Measurements from ENCODE around the gene TBP.
A peak's percentile ranks its signal among the peaks of the same experiment; 100 is the strongest.

Gene TBP

DNA sequence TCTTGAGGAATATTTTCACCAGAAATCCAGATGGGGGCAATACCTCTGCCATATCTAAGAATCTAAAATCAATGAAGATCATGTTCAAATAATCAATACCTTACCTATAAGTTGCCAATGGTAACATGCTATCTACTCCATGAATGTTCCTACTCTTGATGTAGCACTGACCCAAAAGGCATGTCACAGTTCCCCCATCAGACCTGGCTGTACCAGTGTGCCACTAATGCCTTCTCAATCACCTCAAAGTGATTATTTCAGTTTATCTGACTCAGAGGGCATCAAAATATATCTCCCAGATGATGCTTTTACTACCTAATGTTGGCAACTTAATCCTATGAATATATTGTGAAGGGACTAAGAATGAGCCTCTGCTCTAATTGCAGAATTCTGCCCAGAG, 24.7 kb downstream of the TBP start:
- TF ChIP-seq, protein P1, sequence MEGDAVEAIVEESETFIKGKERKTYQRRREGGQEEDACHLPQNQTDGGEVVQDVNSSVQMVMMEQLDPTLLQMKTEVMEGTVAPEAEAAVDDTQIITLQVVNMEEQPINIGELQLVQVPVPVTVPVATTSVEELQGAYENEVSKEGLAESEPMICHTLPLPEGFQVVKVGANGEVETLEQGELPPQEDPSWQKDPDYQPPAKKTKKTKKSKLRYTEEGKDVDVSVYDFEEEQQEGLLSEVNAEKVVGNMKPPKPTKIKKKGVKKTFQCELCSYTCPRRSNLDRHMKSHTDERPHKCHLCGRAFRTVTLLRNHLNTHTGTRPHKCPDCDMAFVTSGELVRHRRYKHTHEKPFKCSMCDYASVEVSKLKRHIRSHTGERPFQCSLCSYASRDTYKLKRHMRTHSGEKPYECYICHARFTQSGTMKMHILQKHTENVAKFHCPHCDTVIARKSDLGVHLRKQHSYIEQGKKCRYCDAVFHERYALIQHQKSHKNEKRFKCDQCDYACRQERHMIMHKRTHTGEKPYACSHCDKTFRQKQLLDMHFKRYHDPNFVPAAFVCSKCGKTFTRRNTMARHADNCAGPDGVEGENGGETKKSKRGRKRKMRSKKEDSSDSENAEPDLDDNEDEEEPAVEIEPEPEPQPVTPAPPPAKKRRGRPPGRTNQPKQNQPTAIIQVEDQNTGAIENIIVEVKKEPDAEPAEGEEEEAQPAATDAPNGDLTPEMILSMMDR (IDR thresholded peaks at IDR 0.05; ENCODE audit: low read depth, low read length, missing control alignments): no peak
- DNase-seq (ENCODE audit: low read depth): no peak
- no peak overlapping the region for H3K4me3 ChIP-seq (ENCODE audit: low read depth, low read length)
- in situ Hi-C loops (cut with HindIII; ENCODE audit: low sequenced_read_pairs): no loop called here

DNA sequence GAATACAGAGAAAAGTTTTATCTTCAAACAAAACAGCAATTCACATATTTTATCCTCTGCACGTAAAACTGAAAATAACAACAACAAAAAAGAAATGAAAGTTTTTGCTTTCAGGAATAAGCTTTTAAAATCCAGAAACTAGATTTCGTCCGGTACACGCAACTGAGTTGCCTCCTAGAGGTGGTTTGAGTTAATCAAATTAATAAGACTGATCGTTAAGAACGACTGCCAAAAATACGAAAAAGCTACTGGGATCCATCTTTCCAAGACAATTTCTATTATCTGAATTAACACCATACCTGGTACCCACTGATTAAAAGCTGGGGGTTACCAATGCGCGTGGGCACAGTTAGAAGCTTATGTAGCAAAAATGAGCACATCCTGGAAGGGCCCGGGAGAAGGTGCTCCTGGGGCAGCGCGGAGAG, 29.6 kb downstream of the TBP start:
- no peak for DNase-seq (ENCODE audit: low read depth)
- TF ChIP-seq, protein P1 (IDR thresholded peaks at IDR 0.05; ENCODE audit: low read depth, low read length, missing control alignments): peak; percentile 22
- peak overlapping the region; percentile 93 for H3K4me3 ChIP-seq (ENCODE audit: low read depth, low read length)
- in situ Hi-C loops (cut with HindIII; ENCODE audit: low sequenced_read_pairs): no loop called here

DNA sequence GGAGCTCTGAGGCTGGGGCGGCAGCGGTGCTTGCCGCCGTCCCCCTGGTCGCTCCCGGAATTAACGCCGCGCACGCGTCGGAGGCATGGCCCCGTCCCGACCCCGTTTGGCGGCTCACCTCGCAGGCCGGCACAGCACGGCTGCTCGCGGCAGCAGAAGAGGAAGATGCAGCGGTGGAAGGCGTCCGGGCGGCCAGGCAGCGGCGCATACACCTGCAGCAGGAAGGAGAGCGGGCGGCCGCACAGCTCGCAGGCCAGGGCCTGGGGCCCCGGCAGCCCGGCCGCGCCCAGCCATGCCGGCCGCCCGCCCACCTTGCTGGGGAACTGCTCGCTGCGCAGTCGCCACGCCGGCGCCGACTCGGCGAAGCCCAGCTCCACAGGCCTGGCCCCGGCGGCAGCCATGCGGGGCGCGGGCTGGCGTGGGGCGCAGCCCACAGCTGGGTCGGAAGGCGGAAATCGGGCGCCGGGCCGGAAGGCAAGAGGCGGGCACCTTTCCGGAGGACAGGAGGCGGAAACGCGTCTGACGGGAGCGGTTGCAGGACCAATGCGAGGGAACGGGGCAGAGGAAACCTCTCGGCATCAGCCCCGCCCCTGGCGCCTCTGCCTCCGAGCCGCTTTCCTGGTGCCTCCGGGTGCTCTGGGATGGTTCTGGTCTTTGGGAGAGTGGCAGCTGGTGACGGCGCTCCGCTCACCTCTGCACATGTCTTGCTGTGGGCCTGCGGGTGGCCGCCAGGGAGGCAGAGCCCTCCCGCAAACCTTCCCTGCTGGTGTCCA, 30.2 kb downstream of the TBP start, which contains the start of gene PDCD2:
TSS of gene PDCD2 (minus strand) at position 457 of the 773 bp plus-strand sequence. CDS start at position 401, 56 bp downstream.
- H3K4me3 ChIP-seq (ENCODE audit: low read depth, low read length): peak within 1 kb of the TSS; percentile 93
- TF ChIP-seq, protein P1 (IDR thresholded peaks at IDR 0.05; ENCODE audit: low read depth, low read length, missing control alignments): no peak
- DNase-seq (ENCODE audit: low read depth): peak; percentile 60
- in situ Hi-C loops (cut with HindIII; ENCODE audit: low sequenced_read_pairs): no loop called here

GRCh38 chr6:170584954-170585498, 30.9 kb downstream of the TBP start:
- DNase-seq (ENCODE audit: low read depth): no peak
- peak overlapping the region; percentile 93 for H3K4me3 ChIP-seq (ENCODE audit: low read depth, low read length)
- TF ChIP-seq, protein P1 (IDR thresholded peaks at IDR 0.05; ENCODE audit: low read depth, low read length, missing control alignments): no peak
- in situ Hi-C loops (cut with HindIII; ENCODE audit: low sequenced_read_pairs): no loop called here

- no peak overlapping the region for H3K4me3 ChIP-seq (ENCODE audit: low read depth, low read length)
- in situ Hi-C loops (cut with HindIII; ENCODE audit: low sequenced_read_pairs): no loop called here
- no peak for DNase-seq (ENCODE audit: low read depth)
- TF ChIP-seq, protein P1 (IDR thresholded peaks at IDR 0.05; ENCODE audit: low read depth, low read length, missing control alignments): no peak
Measured at GRCh38 chr6:170590725-170591124, 36.6 kb downstream of the TBP start.

DNA sequence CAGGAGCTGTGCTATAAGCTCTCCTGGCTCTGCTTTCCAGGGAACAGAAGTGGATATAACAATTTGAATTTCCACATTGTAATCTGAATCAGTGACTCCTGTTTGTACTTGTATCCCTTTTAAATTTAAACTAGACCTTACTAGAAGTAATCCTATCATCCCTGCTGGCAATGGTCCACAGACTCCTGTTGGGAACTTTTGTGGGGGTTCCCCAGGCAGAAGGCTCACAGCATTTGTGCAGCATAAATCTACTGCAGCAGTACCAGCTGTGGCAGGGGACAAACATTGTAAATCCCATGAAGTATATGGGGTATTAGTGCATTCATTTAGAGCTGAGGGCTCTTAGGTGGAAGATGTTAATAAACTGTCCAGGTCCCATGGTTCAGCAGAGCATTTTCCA, 42.3 kb downstream of the TBP start:
- in situ Hi-C loops (cut with HindIII; ENCODE audit: low sequenced_read_pairs): no loop called here
- DNase-seq (ENCODE audit: low read depth): no peak
- TF ChIP-seq, protein P1 (IDR thresholded peaks at IDR 0.05; ENCODE audit: low read depth, low read length, missing control alignments): no peak
- H3K4me3 ChIP-seq (ENCODE audit: low read depth, low read length): no peak overlapping the region

Data from astrocyte of the cerebellum (primary cell).